Measurements from ENCODE around the gene SMYD1.

Gene SMYD1

GRCh38 chr2:88057437-88057844 is 10.2 kb upstream of the SMYD1 start:
- no peak for DNase-seq

- DNase-seq = no peak
Observed at GRCh38 chr2:88058191-88058590, 9.4 kb upstream of the SMYD1 start.

- peak in 1 of 14 donors; percentile 36 for DNase-seq
Observed at GRCh38 chr2:88059979-88060906, 7.4 kb upstream of the SMYD1 start.

- DNase-seq = no peak
Observed at GRCh38 chr2:88060907-88061275, 6.7 kb upstream of the SMYD1 start.

- DNase-seq = no peak
Observed at GRCh38 chr2:88061295-88061694, 6.3 kb upstream of the SMYD1 start.

- DNase-seq = no peak
Observed at GRCh38 chr2:88066543-88066942, 1.1 kb upstream of the SMYD1 start.

GRCh38 chr2:88067189-88067588 is 436 bp upstream of the SMYD1 start:
- DNase-seq = no peak

- DNase-seq = no peak
Observed at GRCh38 chr2:88068044-88068443, 419 bp downstream of the SMYD1 start.

- no peak for DNase-seq
Observed at GRCh38 chr2:88069117-88069516, 1.5 kb downstream of the SMYD1 start.

- no peak for DNase-seq
Observed at GRCh38 chr2:88070055-88070454, 2.4 kb downstream of the SMYD1 start.

GRCh38 chr2:88071365-88071764 is 3.7 kb downstream of the SMYD1 start:
- DNase-seq = no peak

GRCh38 chr2:88074150-88074549 is 6.5 kb downstream of the SMYD1 start:
- no peak for DNase-seq

GRCh38 chr2:88074854-88075292 is 7.2 kb downstream of the SMYD1 start:
- no peak for DNase-seq

- DNase-seq = no peak
Observed at GRCh38 chr2:88077080-88077479, 9.5 kb downstream of the SMYD1 start.

GRCh38 chr2:88078643-88079172 is 11.1 kb downstream of the SMYD1 start:
- no peak for DNase-seq

GRCh38 chr2:88080545-88080944 is 12.9 kb downstream of the SMYD1 start:
- no peak for DNase-seq

- DNase-seq = no peak
Observed at GRCh38 chr2:88081924-88082608, 14.4 kb downstream of the SMYD1 start.

GRCh38 chr2:88082781-88083180 is 15.2 kb downstream of the SMYD1 start:
- DNase-seq = peak in 10 of 14 donors; percentile 9 to 75 (median 42)

GRCh38 chr2:88085099-88085498 is 17.5 kb downstream of the SMYD1 start:
- no peak for DNase-seq

GRCh38 chr2:88085602-88086001 is 18.0 kb downstream of the SMYD1 start:
- no peak for DNase-seq

- DNase-seq = no peak
Observed at GRCh38 chr2:88086401-88086800, 18.8 kb downstream of the SMYD1 start.

GRCh38 chr2:88087073-88087472 is 19.4 kb downstream of the SMYD1 start:
- no peak for DNase-seq

GRCh38 chr2:88087763-88088162 is 20.1 kb downstream of the SMYD1 start:
- DNase-seq = no peak

- DNase-seq = no peak
Observed at GRCh38 chr2:88088999-88089398, 21.4 kb downstream of the SMYD1 start.

Data from C1 segment of cervical spinal cord (tissue), 14 donors.